Activated naive CD4-positive, alpha-beta T cell treated with anti-CD3 and anti-CD28 coated beads, Interleukin-2, amount 50 U/mL, for 24 hours (primary cell): ENCODE results near the gene DRAP1.

Source experiments
- H3K27ac Mint-ChIP-seq: one replicate; pipeline ENCODE4 v1.8.0; 2021; ENCODE audit warnings: mild to moderate bottlenecking, mixed read lengths
- H3K27me3 Mint-ChIP-seq: one replicate; pipeline ENCODE4 v1.8.0; 2021; ENCODE audit warnings: mixed read lengths
- H3K36me3 Mint-ChIP-seq: one replicate; pipeline ENCODE4 v1.8.0; 2021; ENCODE audit warnings: mixed read lengths
- H3K4me1 Mint-ChIP-seq: one replicate; pipeline ENCODE4 v1.8.0; 2021; ENCODE audit warnings: mixed read lengths
- H3K4me3 Mint-ChIP-seq: one replicate; pipeline ENCODE4 v1.8.0; 2021; ENCODE audit warnings: mild to moderate bottlenecking, mixed read lengths
- H3K9me3 Mint-ChIP-seq: one replicate; pipeline ENCODE4 v1.8.0; 2021; ENCODE audit warnings: mixed read lengths

Gene DRAP1

GRCh38 chr11:65895482-65895981 lies 23.7 kb upstream of the DRAP1 start:
- H3K27me3 Mint-ChIP-seq = no peaks in the 10 kb centered on the region
- H3K36me3 Mint-ChIP-seq = peaks cover 22% of the 10 kb centered on the region
- H3K4me3 Mint-ChIP-seq = peak overlapping the region; percentile 24
- peaks cover 53% of the 10 kb centered on the region for H3K4me1 Mint-ChIP-seq
- peak overlapping the region; percentile 85 for H3K27ac Mint-ChIP-seq
- H3K9me3 Mint-ChIP-seq = no peaks in the 10 kb centered on the region

GRCh38 chr11:65896034-65896999 lies 22.9 kb upstream of the DRAP1 start:
- H3K4me1 Mint-ChIP-seq = peaks cover 60% of the 10 kb centered on the region
- H3K27ac Mint-ChIP-seq = peak overlapping the region; percentile 8
- peaks cover 22% of the 10 kb centered on the region for H3K36me3 Mint-ChIP-seq
- no peaks in the 10 kb centered on the region for H3K9me3 Mint-ChIP-seq
- H3K27me3 Mint-ChIP-seq = no peaks in the 10 kb centered on the region
- H3K4me3 Mint-ChIP-seq = peak overlapping the region; percentile 24

- Mint-ChIP-seq H3K36me3 (peaks cover 22% of the 10 kb centered on the region), H3K4me1 (peaks cover 59% of the 10 kb centered on the region)
Measured at GRCh38 chr11:65897020-65897471, 22.2 kb upstream of the DRAP1 start.

GRCh38 chr11:65898656-65899355 lies 20.4 kb upstream of the DRAP1 start:
- Mint-ChIP-seq H3K27me3 (no peaks in the 10 kb centered on the region), H3K27ac (peak overlapping the region; percentile 97), H3K36me3 (peaks cover 15% of the 10 kb centered on the region), H3K9me3 (no peaks in the 10 kb centered on the region), H3K4me1 (peaks cover 41% of the 10 kb centered on the region), H3K4me3 (peak overlapping the region; percentile 93)

More at GRCh38 chr11:65897020-65897471, 22.2 kb upstream of the DRAP1 start:
- no peaks in the 10 kb centered on the region for H3K27me3 Mint-ChIP-seq
- no peaks in the 10 kb centered on the region for H3K9me3 Mint-ChIP-seq
- peak overlapping the region; percentile 70 for H3K27ac Mint-ChIP-seq
- H3K4me3 Mint-ChIP-seq = peak overlapping the region; percentile 65

GRCh38 chr11:65899356-65900124 lies 19.7 kb upstream of the DRAP1 start:
- Mint-ChIP-seq H3K4me1 (peaks cover 35% of the 10 kb centered on the region), H3K9me3 (no peaks in the 10 kb centered on the region), H3K4me3 (peak overlapping the region; percentile 93), H3K27ac (peak overlapping the region; percentile 93), H3K27me3 (no peaks in the 10 kb centered on the region), H3K36me3 (peaks cover 13% of the 10 kb centered on the region)

GRCh38 chr11:65900125-65900898 lies 18.9 kb upstream of the DRAP1 start, which contains the start of gene FOSL1:
Gene FOSL1, minus strand, starts transcription at chr11:65900388. Its CDS starts 49 bp downstream, at chr11:65900339.
- peak within 1 kb of the TSS; percentile 93 for H3K4me3 Mint-ChIP-seq
- peak within 1 kb of the TSS; percentile 93 for H3K27ac Mint-ChIP-seq
- H3K9me3 Mint-ChIP-seq = no peaks in the 10 kb centered on the region
- peaks cover 13% of the 10 kb centered on the region for H3K36me3 Mint-ChIP-seq
- H3K27me3 Mint-ChIP-seq = no peaks in the 10 kb centered on the region
- peaks cover 32% of the 10 kb centered on the region for H3K4me1 Mint-ChIP-seq

- Mint-ChIP-seq H3K36me3 (peaks cover 13% of the 10 kb centered on the region), H3K4me3 (peak overlapping the region; percentile 60)
Measured at GRCh38 chr11:65900899-65901180, 18.4 kb upstream of the DRAP1 start.

GRCh38 chr11:65903068-65903481 lies 16.2 kb upstream of the DRAP1 start:
- H3K9me3 Mint-ChIP-seq = no peaks in the 10 kb centered on the region
- no peak overlapping the region for H3K27ac Mint-ChIP-seq
- H3K27me3 Mint-ChIP-seq = no peaks in the 10 kb centered on the region
- H3K4me1 Mint-ChIP-seq = peaks cover 8% of the 10 kb centered on the region
- peaks cover 3% of the 10 kb centered on the region for H3K36me3 Mint-ChIP-seq
- no peak overlapping the region for H3K4me3 Mint-ChIP-seq

More at GRCh38 chr11:65900899-65901180, 18.4 kb upstream of the DRAP1 start:
- Mint-ChIP-seq H3K27ac (peak overlapping the region; percentile 79), H3K4me1 (peaks cover 26% of the 10 kb centered on the region), H3K27me3 (no peaks in the 10 kb centered on the region), H3K9me3 (no peaks in the 10 kb centered on the region)

- Mint-ChIP-seq H3K27ac (peak overlapping the region; percentile 68), H3K27me3 (no peaks in the 10 kb centered on the region), H3K36me3 (peaks cover 3% of the 10 kb centered on the region), H3K4me3 (no peak overlapping the region), H3K9me3 (no peaks in the 10 kb centered on the region), H3K4me1 (peaks cover 8% of the 10 kb centered on the region)
Measured at GRCh38 chr11:65903715-65904114, 15.5 kb upstream of the DRAP1 start.

- no peaks in the 10 kb centered on the region for H3K9me3 Mint-ChIP-seq
- H3K4me1 Mint-ChIP-seq = peaks cover 7% of the 10 kb centered on the region
- H3K27ac Mint-ChIP-seq = no peak overlapping the region
- H3K4me3 Mint-ChIP-seq = no peak overlapping the region
- no peaks in the 10 kb centered on the region for H3K36me3 Mint-ChIP-seq
- no peaks in the 10 kb centered on the region for H3K27me3 Mint-ChIP-seq
Measured at GRCh38 chr11:65906602-65907001, 12.6 kb upstream of the DRAP1 start.

- Mint-ChIP-seq H3K4me3 (no peak overlapping the region), H3K4me1 (peaks cover 7% of the 10 kb centered on the region), H3K27me3 (no peaks in the 10 kb centered on the region), H3K9me3 (no peaks in the 10 kb centered on the region), H3K27ac (no peak overlapping the region), H3K36me3 (no peaks in the 10 kb centered on the region)
Measured at GRCh38 chr11:65907878-65908277, 11.3 kb upstream of the DRAP1 start.

GRCh38 chr11:65911682-65912568 lies 7.3 kb upstream of the DRAP1 start:
- no peak overlapping the region for H3K27ac Mint-ChIP-seq
- H3K4me3 Mint-ChIP-seq = no peak overlapping the region
- H3K36me3 Mint-ChIP-seq = no peaks in the 10 kb centered on the region
- peaks cover 31% of the 10 kb centered on the region for H3K4me1 Mint-ChIP-seq
- no peaks in the 10 kb centered on the region for H3K27me3 Mint-ChIP-seq
- no peaks in the 10 kb centered on the region for H3K9me3 Mint-ChIP-seq

GRCh38 chr11:65912845-65913244 lies 6.4 kb upstream of the DRAP1 start:
- no peaks in the 10 kb centered on the region for H3K36me3 Mint-ChIP-seq
- H3K4me3 Mint-ChIP-seq = no peak overlapping the region
- H3K27ac Mint-ChIP-seq = no peak overlapping the region
- no peaks in the 10 kb centered on the region for H3K27me3 Mint-ChIP-seq
- no peaks in the 10 kb centered on the region for H3K9me3 Mint-ChIP-seq
- H3K4me1 Mint-ChIP-seq = peaks cover 36% of the 10 kb centered on the region
